ENCODE measurements around the gene TTC29.

- TF ChIP-seq CTCF (conservative IDR thresholded peaks at IDR 0.05 in 1 of 2, IDR thresholded peaks at IDR 0.05 in 1 of 2; ENCODE audit: low read depth in 1 of 2, low read length in 2 of 2), result no peak
- TF ChIP-seq EZH2 (IDR thresholded peaks at IDR 0.05; ENCODE audit: low read length, missing control alignments), result no peak
These were observed 29.9 kb upstream of the TTC29 start for GRCh38 chr4:146975527-146975926.

Data from fibroblast of lung (primary cell).